ENCODE measurements around the gene POLG2. TPM values are rescaled to one million over a fixed set of nuclear protein-coding genes. Genes with fewer than 3 reads are reported as not detected.

Gene POLG2
- total and polyA plus RNA-seq, 2 donors from 2014 or later, result 9.0 to 18.4 TPM

GRCh38 chr17:64500862-64501765, 4.3 kb upstream of the POLG2 start:
- Histone ChIP-seq H3K36me3 (ENCODE audit: control insufficient read depth in 2 of 3, insufficient read depth in 3 of 3, low read length in 3 of 3) (peaks cover 47 to 68% (median 51%) of the 10 kb centered on the region in 3 donors), H3K27ac (ENCODE audit: low read depth in 2 of 2, low read length in 2 of 2) (no peak overlapping the region), H3K9ac (ENCODE audit: low read length in 3 of 3) (no peak overlapping the region), H3K4me1 (ENCODE audit: control insufficient read depth in 2 of 3, insufficient read depth in 2 of 3, low read depth in 1 of 3, low read length in 3 of 3) (peaks cover 0 to 24% (median 16%) of the 10 kb centered on the region in 3 donors), H3K27me3 (ENCODE audit: control insufficient read depth, insufficient read depth, low read length) (no peaks in the 10 kb centered on the region), H3K9me3 (ENCODE audit: control insufficient read depth in 2 of 3, insufficient read depth in 1 of 3, low read length in 3 of 3) (no peaks in the 10 kb centered on the region), H3K4me3 (ENCODE audit: low read length in 3 of 3) (no peak overlapping the region)
- intact Hi-C loops (cut with DNase I), result no loop called here
- no peak for DNase-seq
- no peak for FAIRE-seq
- TF ChIP-seq CTCF (IDR thresholded peaks at IDR 0.05; ENCODE audit: borderline replicate concordance, extremely low read depth, insufficient read depth), result no peak

GRCh38 chr17:64500487-64500859, 3.6 kb upstream of the POLG2 start:
- DNase-seq (no peak), FAIRE-seq (no peak)
- H3K9me3 ChIP-seq (ENCODE audit: control insufficient read depth in 2 of 3, insufficient read depth in 1 of 3, low read length in 3 of 3), result no peaks in the 10 kb centered on the region
- intact Hi-C loops (cut with DNase I), result no loop called here
- H3K27me3 ChIP-seq (ENCODE audit: control insufficient read depth, insufficient read depth, low read length), result no peaks in the 10 kb centered on the region
- H3K4me3 ChIP-seq (ENCODE audit: low read length in 3 of 3), result no peak overlapping the region
- H3K27ac ChIP-seq (ENCODE audit: low read depth in 2 of 2, low read length in 2 of 2), result no peak overlapping the region
- H3K4me1 ChIP-seq (ENCODE audit: control insufficient read depth in 2 of 3, insufficient read depth in 2 of 3, low read depth in 1 of 3, low read length in 3 of 3), result peaks cover 0 to 26% (median 16%) of the 10 kb centered on the region in 3 donors
- H3K9ac ChIP-seq (ENCODE audit: low read length in 3 of 3), result no peak overlapping the region
- peaks cover 47 to 68% (median 51%) of the 10 kb centered on the region in 3 donors for H3K36me3 ChIP-seq (ENCODE audit: control insufficient read depth in 2 of 3, insufficient read depth in 3 of 3, low read length in 3 of 3)
- no peak for TF ChIP-seq CTCF (IDR thresholded peaks at IDR 0.05; ENCODE audit: borderline replicate concordance, extremely low read depth, insufficient read depth)

DNA sequence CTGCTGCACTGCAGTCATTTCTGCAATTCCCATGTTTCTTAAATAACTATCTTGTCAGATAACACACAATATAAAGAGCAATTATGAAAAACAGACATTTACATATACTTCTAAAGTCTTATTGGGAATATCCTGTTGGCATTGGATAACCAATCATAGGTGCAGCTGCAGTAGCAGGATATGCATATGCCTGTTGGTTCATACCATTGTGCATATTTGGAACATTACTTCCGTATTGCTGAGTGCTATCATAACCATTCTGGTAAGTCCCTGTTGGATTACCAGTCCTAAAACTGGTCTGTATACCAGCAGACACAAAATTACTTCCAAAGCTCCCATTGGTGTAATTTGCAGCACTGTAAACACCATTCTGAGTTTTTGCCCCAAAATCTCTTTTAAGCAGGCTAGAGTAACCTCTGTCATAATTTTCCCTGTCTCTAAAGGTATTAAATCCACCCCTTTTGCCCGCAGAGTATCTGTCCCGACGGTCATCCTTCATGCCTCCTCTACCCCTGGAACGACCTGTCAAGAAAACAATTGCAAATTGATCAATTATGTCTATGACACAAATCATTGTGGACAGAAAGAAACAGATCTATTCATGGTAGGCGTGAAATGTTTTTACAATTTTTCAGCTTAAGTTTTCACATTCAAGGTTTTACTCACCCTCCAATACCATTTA, 3.1 kb upstream of the POLG2 start:
- H3K27ac ChIP-seq (ENCODE audit: low read depth in 2 of 2, low read length in 2 of 2), result no peak overlapping the region
- no peak for DNase-seq
- no peaks in the 10 kb centered on the region for H3K9me3 ChIP-seq (ENCODE audit: control insufficient read depth in 2 of 3, insufficient read depth in 1 of 3, low read length in 3 of 3)
- TF ChIP-seq CTCF (IDR thresholded peaks at IDR 0.05; ENCODE audit: borderline replicate concordance, extremely low read depth, insufficient read depth), result no peak
- H3K4me3 ChIP-seq (ENCODE audit: low read length in 3 of 3), result no peak overlapping the region
- no peak for FAIRE-seq
- intact Hi-C loops (cut with DNase I), result loop anchor here (10.0 kb wide), 1 partner anchor 75 kb away; no protein-coding TSS in a partner anchor
- H3K27me3 ChIP-seq (ENCODE audit: control insufficient read depth, insufficient read depth, low read length), result no peaks in the 10 kb centered on the region
- peaks cover 47 to 66% (median 51%) of the 10 kb centered on the region in 3 donors for H3K36me3 ChIP-seq (ENCODE audit: control insufficient read depth in 2 of 3, insufficient read depth in 3 of 3, low read length in 3 of 3)
- H3K9ac ChIP-seq (ENCODE audit: low read length in 3 of 3), result no peak overlapping the region
- peaks cover 0 to 26% (median 16%) of the 10 kb centered on the region in 3 donors for H3K4me1 ChIP-seq (ENCODE audit: control insufficient read depth in 2 of 3, insufficient read depth in 2 of 3, low read depth in 1 of 3, low read length in 3 of 3)

All from kidney (tissue), 14 donors.